Fibroblast of skin of scalp (primary cell): Measurements from ENCODE around the gene AGTRAP.

ENCODE experiments used
- DNase-seq: peaks from one replicate; pipeline ENCODE4 v3.0.0-alpha.2; 2013

AGTRAP gene

DNA sequence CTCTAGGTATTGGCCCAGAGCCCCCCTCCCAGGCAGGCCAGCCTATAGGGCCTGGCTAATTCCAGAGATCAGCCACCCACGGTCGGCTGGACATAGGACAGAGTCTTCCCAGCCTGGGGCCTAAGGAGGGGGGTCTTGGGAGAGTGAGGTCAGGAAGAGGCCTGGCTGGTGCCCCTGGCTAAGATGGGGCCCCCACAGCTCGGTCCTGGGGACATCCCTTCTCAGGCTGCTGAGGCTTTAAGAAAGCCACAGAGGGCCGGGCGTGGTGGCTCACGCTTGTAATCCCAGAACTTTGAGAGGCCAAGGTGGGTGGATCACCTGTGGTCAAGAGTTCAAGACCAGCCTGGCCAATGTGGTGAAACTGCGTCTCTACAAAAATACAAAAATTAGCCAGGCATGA lies 28.6 kb downstream of the AGTRAP start:
- DNase-seq, result no peak

DNA sequence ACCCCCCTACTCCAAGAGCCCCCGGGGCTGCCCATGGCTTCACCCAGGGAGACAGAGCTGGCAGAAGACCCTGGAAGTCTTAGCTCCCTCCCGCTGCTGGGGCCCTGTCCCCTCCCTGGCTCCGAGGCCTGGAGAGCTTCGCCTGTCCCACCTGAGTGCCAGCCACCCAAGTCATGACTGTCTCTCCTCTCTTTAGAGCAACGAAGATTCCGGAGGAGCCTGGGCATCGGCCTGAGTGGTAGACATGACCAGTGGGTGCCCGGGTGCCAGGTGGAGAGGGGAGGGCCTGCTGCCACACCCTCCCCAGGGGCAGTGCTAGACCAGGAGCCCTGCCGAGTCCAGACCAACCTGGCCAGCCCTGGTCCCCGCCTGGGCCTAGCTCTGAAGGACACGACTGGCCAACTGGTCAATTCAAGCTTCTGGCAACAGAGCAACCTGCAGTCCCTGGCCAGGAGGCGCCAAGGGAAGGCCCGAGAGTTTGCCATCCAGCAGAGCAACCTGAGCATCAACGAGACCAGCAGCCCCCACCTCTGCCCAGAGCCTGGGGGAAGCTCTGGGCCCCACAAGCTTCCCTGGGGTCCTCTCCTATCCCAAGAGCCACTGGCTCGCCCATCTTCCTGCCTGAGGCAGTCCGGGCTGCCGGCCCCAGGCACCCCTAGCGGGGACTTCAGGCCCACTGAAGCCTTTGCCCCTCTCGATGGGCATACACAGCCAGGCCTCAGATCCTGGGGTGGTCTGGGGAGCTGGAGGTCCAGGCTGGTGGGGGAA lies 29.9 kb downstream of the AGTRAP start:
- DNase-seq, result no peak

DNA sequence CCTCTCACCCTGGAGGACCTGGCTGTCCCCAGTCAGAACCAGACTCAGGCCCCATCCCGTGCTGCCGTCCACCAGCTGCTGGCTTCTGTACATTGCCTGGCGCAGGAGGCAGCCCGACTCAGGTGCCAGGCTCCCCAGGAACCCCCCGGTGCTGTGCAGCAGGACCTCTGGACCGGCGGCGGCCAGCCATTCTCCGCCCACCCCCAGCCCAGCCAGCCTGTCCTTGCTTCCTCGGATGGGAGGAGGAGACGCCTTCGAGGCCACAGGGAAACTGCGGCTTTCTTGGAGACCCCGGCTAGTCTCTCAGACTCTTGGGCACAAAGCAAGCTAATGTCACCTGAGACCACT lies 30.5 kb downstream of the AGTRAP start:
- no peak for DNase-seq

DNA sequence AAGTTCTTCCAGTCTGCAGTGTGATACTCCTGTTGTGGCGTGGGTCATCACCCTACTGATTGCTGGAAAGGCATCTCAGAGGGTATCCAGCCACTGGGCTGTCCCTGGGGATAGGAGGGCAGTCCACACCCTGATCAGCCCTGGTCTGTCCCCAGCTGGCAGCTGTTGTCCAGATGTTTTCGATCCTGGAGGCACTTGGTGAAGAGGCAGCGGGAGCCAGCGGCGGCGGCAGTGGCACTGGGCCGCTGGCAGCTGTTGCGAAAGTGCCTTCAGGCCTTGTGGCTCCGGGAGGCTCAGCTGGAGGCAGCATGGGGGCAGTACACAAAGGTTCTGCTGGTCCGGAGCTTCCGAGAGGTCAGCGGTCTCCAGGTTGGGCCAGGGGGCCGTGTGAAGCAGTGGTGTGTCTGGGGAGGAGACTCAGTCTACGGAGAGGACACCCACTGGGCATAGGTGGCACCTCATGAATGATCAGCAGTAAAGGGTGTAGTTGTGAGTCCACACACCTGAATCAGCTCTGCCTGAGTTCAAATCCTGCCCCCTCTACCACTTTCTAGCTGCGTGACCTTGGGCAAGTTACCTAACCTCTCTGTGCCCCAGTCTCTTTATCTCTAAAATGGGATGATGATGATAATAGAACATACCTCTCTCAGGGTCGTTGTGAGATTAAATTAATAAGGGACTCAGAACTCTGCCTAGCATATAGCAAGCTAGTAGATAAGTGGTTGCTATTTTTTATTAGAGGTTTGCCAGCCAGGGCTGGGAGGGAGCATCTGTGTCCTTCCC lies 32.2 kb downstream of the AGTRAP start:
- no peak for DNase-seq

DNA sequence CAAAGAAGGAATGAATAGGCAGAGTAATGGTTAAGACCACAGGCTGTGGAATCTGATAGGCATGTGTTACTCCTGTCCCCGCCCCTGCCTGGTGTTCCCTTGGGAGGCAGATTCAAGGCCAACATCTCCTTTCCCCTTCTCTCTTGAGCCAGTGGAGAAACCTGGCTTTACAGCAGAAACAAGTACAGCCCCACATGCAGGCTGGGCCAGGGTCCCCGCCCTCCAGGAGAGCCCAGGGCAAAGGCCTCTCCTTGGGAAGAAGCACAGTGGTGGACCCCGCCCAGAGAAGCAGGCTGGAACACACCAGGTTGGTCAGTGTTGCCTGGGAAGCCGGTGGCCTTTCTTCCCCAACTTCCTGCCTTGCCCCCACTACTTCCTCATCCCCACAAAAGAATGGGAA lies 32.9 kb downstream of the AGTRAP start:
- DNase-seq, result peak; percentile 40

DNA sequence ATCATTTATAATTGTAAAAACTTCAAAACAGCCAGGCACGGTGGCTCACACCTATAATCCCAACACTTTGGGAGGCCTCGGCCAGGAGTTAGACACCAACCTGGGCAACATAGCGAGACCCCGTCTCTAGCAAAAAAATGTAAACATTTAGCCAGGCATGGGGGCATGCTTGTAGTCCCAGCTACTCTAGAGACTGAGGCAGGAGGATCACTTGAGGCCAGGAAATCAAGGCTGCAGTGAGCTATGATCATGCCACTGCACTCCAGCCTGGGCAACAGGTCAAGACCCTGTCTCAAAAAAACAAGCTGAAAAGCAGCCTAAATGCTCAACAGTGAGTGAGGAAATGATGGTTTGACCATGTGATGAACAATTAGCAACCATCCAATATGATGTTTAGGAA lies 33.3 kb downstream of the AGTRAP start:
- DNase-seq, result no peak

DNA sequence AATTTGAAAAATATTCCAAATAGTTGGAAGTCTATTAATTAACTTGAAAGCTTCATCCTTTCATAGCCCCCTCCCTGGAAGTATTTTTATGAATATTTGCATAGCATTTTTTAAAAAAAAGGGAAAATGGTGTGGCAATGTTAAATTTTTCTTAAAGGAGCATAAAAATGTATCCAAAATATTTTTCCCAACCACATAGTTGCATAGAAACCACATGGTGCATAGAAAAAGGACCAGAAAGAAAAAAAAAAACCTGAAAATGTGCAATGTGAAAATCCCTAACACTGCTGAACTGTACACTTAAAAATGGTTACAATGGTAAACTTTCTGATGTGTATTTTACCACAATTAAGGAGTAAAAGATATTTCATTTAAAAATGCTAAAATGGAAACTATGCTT lies 34.1 kb downstream of the AGTRAP start:
- peak; percentile 41 for DNase-seq

DNA sequence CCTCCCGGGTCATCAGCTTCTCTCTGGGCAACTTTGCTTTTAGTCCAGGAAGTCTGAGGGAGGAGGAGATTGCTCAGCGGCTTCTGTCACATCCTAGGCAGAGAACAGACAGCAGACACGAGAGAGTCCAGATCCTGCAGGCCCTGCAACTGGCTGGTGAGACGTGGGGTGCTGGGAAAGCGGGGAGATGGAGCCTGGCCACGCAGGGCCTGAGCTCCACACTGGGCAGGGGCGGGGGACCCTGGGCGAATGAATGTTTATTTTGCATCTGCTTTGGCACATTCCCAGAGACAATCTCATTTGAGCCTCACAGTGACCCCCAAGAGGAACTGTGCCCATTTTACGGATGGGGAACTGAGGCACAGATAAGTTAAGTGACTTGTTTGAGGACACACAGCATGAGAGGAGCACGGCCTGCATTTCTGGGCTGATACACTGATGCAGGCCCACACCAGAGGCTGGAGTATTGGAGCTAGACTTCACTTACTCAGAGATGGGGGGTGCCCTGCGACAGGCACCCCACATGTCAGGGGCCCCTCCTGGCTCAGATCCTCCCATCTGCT lies 35.6 kb downstream of the AGTRAP start:
- DNase-seq, result no peak

DNA sequence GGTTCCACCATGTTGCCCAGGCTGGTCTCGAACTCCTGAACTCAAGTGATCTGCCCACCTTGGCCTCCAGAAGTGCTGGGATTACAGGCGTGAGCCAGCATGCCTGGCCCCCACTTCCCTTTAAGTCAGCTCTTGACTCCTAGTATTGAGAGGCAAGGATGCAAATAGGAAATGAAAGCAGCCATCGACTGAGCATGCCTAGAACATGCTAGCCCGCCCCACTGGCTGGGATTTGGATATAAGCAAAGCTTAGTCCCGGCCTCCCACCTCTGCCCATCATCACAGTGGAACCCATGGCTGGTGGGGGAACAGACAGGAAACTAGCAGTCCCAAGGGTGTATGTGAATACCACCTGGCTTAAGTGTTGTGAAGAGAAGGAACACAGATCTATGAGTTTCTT lies 36.5 kb downstream of the AGTRAP start:
- no peak for DNase-seq

DNA sequence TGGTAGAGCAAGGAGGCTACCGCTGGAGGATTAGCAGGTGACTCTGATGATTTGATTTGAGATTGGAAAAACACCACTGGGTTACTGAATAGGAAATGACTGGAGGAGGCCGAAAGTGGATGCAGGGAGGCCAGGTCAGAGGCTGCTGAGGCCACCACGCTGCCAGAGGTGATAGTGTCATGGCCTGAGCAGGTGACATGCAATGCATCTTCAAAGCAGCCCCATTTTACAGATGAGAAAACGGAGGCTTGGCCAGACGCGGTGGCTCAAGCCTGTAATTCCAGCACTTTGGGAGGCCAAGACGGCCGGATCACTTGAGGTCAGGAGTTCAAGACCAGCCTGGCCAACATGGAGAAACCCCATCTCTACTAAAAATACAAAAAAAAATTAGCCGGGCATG lies 38.8 kb downstream of the AGTRAP start:
- DNase-seq, result no peak

DNA sequence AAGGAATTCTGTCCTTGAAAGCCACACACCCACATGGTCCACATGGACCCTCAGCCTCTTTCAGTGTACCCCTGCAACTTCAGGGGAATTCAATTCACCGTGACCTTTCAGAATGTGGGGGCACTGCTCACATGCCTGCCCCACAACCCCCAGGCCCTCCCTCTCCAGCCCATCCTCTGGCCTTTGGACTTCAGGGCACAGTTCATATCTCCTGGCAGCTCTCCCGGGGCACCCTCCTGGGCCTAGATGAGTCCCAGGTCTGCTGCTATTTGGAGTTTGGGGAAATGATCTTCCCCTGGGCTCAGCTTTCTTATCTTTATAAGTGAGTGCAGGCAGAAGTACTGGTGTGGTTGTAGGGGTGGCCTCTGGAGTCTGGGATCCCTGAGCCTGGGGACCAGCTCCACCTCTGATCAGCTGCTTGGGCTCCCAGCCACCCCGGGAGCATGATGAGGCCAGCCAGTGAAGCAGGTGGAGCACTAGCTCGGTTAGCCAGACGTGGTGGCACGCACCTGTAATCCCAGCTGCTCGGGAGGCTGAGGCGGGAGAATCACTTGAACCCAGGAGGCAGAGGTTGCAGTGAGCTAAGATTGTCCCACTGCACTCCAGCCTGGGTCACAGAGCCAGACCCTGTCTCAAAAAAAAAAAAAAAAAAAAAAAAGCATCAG lies 41.9 kb downstream of the AGTRAP start:
- DNase-seq, result no peak

DNA sequence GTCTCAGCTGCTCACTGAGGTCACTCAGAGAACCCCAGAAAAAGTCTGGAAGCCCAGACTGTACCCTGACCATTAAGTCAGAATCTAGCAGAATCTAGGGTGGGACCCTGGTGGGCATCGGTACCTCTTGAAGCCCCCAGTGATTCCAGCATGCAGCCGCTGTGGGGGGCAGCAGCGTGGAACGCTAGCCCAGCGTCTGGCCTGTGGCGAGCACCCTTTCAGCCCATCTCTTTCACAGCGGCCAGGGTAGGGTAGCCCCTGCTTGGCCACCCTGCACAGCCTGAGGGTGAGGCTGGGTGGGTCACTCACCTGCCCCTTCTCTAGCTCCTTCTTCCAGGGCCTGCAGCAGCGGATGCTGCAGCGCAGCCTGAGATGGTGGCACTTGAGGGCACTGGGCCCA lies 42.4 kb downstream of the AGTRAP start:
- DNase-seq, result no peak

DNA sequence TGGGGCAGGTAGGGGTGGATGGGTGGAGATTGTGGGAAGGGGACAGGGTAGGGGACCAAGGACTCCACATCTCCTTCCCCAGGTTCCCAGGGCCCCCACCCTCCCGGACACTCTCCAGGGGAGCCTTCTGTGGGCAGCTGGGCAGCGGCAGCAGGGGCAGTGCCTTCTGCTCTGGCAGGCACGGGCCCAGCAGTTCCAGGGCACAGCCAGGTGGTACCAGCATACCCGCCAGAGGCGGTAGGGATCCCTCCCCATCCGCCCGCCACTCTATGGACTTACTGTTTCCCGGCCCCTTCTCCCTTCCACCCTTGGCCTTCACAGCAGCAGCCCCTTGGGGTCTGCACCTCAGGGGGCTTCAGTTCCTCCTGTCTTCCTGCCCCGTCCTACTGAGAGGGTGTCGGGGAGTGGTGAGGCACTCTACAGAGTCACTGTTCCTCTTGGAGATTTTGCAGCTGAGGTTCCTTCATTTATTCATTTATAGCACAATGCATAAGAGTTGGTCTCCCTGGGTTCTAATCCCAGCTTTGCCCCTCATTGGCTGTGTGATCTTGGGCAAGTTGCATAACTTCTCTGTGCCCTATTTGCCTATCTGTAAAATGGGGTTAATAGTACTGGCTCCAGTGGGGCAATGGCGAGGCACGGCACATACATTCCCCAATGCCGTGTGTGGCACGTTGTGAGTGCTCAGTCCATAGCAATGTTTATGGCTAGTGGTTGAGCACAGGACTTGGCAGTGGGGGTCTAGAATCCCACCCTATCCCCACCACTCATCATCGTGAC lies 43.1 kb downstream of the AGTRAP start:
- no peak for DNase-seq

DNA sequence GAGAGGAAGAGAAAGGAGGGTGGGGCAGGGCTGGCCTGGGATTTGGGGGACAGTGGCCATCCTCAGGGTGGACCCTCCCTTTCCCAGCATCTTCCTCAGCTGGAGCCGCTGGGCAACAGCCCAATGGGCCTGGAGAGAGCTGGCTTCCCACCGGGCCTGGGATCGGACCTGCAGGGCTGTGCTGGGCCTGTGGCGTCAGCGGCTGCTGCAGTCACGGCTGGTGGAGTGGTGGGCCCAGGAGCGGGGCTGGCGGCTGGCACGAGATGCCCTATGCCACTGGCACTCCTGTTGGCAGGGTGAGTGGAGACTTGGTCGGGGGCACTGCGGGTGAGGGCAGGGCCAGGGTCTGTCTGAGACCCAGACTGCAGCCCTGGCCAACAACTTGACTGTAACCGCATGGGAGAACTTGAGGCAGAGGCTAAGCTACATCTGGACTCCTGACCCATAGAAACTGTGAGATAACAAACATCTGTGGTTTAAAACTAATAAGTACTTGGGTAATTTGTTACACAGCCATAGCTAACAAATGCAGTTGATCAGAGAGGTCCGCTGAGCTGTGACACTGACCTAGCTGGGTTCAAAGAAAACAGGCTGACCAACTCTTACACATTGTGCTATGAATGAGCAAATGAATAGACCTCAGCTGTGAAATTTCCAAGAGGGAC lies 43.9 kb downstream of the AGTRAP start:
- DNase-seq, result no peak

DNA sequence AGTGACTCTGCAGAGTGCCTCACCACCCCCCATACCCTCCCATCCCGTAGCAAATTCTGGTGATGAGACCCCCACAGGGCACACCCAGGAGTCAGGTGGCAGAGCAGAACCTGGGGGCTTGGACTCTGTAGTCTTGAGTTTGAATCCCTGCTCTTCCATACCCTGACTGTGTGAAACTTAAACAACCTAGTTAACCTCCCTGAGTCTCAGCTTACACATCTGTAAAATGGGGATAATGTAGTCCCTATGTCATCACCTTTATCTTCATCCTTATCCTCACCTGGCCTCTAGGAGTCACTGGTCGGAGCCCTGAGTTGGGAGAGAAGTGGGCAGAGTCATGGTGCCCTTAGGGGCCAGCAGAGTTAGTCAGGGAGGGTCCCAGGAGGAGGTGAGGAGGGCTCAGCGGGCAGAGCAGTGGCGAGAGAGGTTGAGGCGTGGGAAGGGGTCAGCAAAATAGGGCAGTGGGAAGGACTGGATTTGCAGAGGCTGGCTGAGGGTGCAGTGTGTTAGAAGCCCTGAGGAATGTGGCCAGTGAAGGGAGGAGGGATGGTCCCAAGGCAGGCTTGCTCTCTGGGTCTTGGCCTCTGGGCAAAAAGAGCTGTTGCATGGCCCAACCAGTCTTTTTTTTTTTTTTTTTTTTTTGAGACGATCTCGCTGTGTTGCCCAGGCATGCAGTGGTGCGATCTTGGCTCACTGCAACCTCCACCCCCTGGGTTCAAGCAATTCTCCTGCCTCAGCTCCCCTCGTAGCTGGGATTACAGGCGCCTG lies 44.6 kb downstream of the AGTRAP start:
- DNase-seq, result no peak

DNA sequence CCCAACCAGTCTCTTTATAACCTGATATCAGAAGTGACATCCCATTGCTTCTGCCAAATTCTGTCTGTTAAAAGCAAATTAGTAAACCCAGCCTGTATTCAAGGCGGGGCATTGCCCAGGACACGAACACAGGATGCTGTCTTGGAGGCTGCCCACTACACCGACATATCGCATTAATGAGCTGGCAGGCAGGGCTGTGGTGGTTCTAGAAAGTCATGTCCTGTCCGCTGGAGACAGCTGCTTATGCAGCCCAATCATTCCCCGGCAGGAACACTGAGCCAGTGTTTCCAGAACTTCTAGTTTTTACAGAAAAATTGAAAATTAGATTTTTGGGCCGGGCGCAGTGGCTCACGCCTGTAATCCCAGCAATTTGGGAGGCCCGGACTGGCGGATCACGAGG lies 45.4 kb downstream of the AGTRAP start:
- no peak for DNase-seq

DNA sequence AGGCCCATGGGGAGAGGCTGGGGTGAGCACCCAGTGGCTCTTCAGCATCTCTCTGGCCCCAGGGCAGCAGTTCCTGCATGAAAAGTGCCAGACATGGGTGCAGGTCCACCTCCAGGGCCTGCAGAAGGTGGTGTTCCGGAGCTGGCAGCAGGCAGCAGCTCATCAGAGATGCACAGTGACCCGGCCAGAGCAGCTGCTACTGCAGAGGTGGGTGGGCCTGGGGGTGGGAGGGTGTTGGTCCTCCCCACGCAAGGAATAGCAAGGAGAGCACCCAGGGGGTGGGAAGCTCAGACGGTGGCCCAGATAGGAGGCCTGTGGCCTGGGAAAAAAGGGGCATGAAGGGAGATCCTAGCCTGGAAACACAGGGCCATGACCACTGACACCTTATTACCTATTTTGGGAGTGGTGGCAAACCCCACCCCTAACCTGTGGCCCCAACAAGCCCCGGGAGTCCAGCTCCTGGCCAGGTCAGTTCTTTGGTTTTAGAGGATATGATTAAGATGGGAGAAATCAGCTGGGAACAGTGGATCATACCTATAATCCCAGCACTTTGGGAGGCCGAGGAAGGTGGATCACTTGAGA lies 46.3 kb downstream of the AGTRAP start:
- DNase-seq, result no peak

DNA sequence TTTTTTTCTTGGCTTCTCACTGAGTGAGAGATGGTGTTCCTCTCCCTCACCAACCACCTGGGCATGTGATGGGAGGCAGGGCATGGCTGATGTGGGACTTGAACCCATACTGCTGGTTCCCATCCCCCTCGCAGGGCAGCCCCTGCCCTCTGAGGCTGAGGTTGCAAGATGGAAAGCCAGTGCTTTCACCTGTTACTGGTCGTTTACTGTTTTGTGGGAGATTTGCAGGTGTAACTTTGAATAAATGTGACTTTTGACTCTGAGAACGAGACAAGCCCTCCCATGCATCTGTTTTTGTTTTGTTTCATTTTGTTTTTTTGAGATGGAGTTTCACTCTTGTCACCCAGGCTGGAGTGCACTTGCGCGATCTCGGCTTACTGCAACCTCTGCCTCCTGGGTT lies 47.6 kb downstream of the AGTRAP start:
- no peak for DNase-seq

DNA sequence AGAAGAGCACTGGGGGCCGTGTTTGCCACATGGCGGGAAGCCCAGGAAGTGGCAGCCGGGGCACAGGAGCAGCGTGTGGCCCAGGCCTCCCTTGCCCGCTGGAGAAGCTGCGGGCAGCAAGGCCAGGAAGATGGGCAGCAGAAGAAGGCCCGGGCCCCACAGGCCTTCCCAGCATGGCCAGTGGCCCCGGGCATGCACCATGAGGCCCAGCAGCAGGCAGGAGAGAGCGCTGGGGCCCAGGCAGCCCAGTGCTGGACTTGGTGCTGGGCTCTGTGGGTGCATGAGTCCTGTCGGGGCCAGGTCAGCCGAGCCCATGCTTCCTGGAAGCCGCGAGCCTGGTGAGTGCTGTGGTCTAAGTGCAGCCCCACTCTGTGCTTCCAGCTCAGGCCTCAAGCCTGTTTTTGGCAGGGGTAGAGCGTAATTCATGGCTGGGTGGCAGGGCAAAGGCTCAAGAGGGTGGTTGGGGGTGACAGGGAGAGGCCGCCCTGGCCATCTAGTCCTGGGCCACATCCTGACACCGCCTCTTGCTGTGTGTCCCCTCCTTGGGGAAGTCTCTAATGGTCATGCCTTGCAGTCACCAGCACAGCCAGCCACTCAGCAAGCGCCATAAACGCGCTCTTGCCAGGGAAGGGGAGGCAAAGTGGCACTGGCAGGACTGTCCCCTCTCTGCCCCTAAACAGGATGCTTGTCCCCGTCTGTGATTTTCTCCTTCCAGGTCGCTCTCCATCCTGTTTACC lies 48.5 kb downstream of the AGTRAP start:
- no peak for DNase-seq
